PC-3 (cell line): ENCODE data around the gene RGS14.

Experiments used
- CTCF ChIP-seq: fragments of 300-600 bp; sonication (generic); conservative IDR thresholded peaks from 2 replicates; pipeline ENCODE4 v1.5.1; 2017; ENCODE audit warnings: antibody characterized with exemption, low read depth, mild to moderate bottlenecking, low read length
- EZH2 ChIP-seq: fragments of 300-600 bp; sonication (generic); IDR thresholded peaks from one replicate; pipeline ENCODE4 v1.6.1; 2017; ENCODE audit warnings: antibody characterized with exemption, mild to moderate bottlenecking, low read length; ENCODE audit not compliant: unreplicated experiment
- EZH2phosphoT487 ChIP-seq: fragments of 300-600 bp; sonication (generic); IDR thresholded peaks from 2 replicates; pipeline ENCODE4 v1.6.1; 2018; ENCODE audit warnings: mild to moderate bottlenecking, antibody characterized with exemption, low read length, borderline replicate concordance

- TF ChIP-seq CTCF: no peak
- TF ChIP-seq EZH2phosphoT487: no peak
- no peak for TF ChIP-seq EZH2
Observed at GRCh38 chr5:177330991-177331842, 26.5 kb upstream of the RGS14 start.
